Gastroesophageal sphincter (tissue), 3 donors: ENCODE data around the gene NAPSA.

Source experiments
- CTCF ChIP-seq, 4 experiments: fragments of 200-600 bp in 2 of 4; fragments of 450-650 bp in 2 of 4; sonication (generic) in 1 of 4; IDR thresholded peaks; one replicate each; pipeline ENCODE4 v1.5.1; 2017 to 2019; ENCODE audit warnings: antibody characterized with exemption in 4 of 4, mild to moderate bottlenecking in 2 of 4, moderate library complexity in 2 of 4
- EP300 ChIP-seq: sonication (generic); formaldehyde crosslinking; IDR thresholded peaks from one replicate; pipeline ENCODE4 v1.6.1; 2017; ENCODE audit warnings: antibody characterized with exemption, mild to moderate bottlenecking
- POLR2A ChIP-seq, 2 donors: fragments of 450-650 bp; IDR thresholded peaks; one replicate each; pipeline ENCODE4 v1.6.1; 2017; ENCODE audit warnings: antibody characterized with exemption in 2 of 2, mild to moderate bottlenecking in 2 of 2, moderate library complexity in 1 of 2

DNA sequence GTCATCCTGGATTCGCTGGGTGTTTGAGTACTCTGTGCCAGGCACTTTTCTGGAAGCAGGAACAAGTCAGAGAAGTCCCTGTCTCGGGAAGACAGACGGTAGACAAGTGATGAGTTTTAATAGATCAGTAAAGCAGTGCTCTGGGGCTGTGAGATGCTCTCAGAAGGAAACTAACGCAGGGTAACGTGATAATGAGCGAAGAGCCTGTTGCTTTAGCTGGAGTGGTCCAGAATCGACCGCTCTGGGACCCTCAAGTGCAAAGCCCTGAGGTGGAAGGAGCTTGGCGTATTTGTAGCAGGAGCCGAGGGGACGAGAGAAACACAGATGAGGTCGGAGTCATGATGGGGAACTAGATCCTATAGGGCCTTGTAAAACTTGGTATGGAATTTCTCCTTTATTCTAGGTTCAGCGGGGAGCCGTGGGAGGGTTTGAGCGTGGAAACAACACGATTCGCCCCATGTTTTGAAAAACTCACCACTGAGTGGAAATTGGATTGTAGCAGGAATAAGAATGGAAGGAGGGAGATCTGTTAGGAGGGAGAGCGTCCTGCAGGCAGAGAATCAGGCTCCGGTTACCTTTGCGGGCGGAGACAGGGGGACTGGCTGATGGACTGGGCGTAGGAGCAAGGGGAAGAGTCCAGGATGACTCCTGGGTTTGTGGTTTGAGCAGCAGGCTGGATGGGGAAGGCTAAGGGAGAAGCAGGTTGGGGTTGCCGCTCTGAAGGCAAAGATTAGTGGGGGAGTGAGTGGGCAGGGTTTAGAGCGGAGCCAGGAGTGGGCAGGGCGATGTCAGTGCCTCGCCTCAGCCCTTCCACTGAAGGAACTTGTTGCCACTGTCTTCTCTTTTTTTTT is 19.5 kb upstream of the NAPSA start:
- TF ChIP-seq CTCF (IDR thresholded peaks at IDR 0.05) (no peak), POLR2A (IDR thresholded peaks at IDR 0.05) (no peak), EP300 (no peak)
